IMR-90 (cell line): Measurements from ENCODE around the gene DUSP22.

Experiments used
- CTCF ChIP-seq: conservative IDR thresholded peaks from 2 replicates; pipeline ENCODE4 v1.5.1; 2012; ENCODE audit warnings: mild to moderate bottlenecking, low read depth, low read length, improper control_type of control experiment
- MAFK ChIP-seq: IDR thresholded peaks from 2 replicates; pipeline ENCODE4 v1.6.1; 2012; ENCODE audit warnings: low read depth, low read length, improper control_type of control experiment
- POLR2A ChIP-seq: IDR thresholded peaks from 2 replicates; pipeline ENCODE4 v1.6.1; 2012; ENCODE audit warnings: mild to moderate bottlenecking, low read depth, low read length
- RAD21 ChIP-seq: IDR thresholded peaks from 2 replicates; pipeline ENCODE4 v1.6.1; 2012; ENCODE audit warnings: low read length, improper control_type of control experiment
- SMC3 ChIP-seq: fragments of 150-350 bp; IDR thresholded peaks from 2 replicates; pipeline ENCODE4 v1.6.1; 2016; ENCODE audit warnings: low read depth, mild to moderate bottlenecking, antibody characterized with exemption, low read length, moderate library complexity

- TF ChIP-seq CTCF = no peak
- TF ChIP-seq SMC3 = no peak
- no peak for TF ChIP-seq POLR2A
- TF ChIP-seq RAD21 = no peak
- TF ChIP-seq MAFK = no peak
These were observed 101.3 kb downstream of the DUSP22 start for GRCh38 chr6:393391-394221.
